Upper lobe of left lung (tissue), 6 donors: ENCODE data around the gene SMAD3. TPM values are rescaled to one million over a fixed set of nuclear protein-coding genes. Genes with fewer than 3 reads are reported as not detected.

Source experiments
- ATAC-seq, 2 donors: fragments of 200-7000 bp; cut with Tn5 transposase; one replicate each; pipeline ENCODE4 v1.9.1; 2022; ENCODE audit warnings: mild to moderate bottlenecking in 2 of 2, moderate library complexity in 2 of 2; ENCODE audit not compliant: low FRiP score in 2 of 2
- DNase-seq, 2 donors: peaks; one replicate each; pipeline ENCODE4 v3.0.0-alpha.2; 2019 to 2020
- H3K27ac ChIP-seq, 4 donors: fragments of 200-600 bp; sonication (generic); one replicate each; pipeline ENCODE4 v1.5.1; 2016 to 2019
- H3K27me3 ChIP-seq, 4 donors: fragments of 200-600 bp; sonication (generic); one replicate each; pipeline ENCODE4 v1.5.1; 2017 to 2019
- H3K36me3 ChIP-seq, 4 donors: fragments of 200-600 bp; sonication (generic); one replicate each; pipeline ENCODE4 v1.5.1; 2016 to 2019
- H3K4me1 ChIP-seq, 4 donors: fragments of 200-600 bp; sonication (generic); one replicate each; pipeline ENCODE4 v1.5.1; 2018 to 2019
- H3K4me3 ChIP-seq, 4 donors: fragments of 200-600 bp; sonication (generic); one replicate each; pipeline ENCODE4 v1.5.1; 2017 to 2019; ENCODE audit warnings: mild to moderate bottlenecking in 2 of 4, moderate library complexity in 1 of 4
- H3K9me3 ChIP-seq, 4 donors: fragments of 200-600 bp; sonication (generic); one replicate each; pipeline ENCODE4 v1.5.1; 2018 to 2019
- CTCF ChIP-seq, 6 experiments: fragments of 450-650 bp in 4 of 6; fragments of 200-600 bp in 2 of 6; sonication (generic) in 2 of 6; IDR thresholded peaks; one replicate each; pipeline ENCODE4 v1.5.1; 2016 to 2019; ENCODE audit warnings: antibody characterized with exemption in 6 of 6
- EP300 ChIP-seq, 4 donors: sonication (generic); formaldehyde crosslinking; IDR thresholded peaks; one replicate each; pipeline ENCODE4 v1.5.1; 2017; ENCODE audit warnings: antibody characterized with exemption in 4 of 4, control low read depth in 2 of 4
- POLR2A ChIP-seq, 4 donors: fragments of 450-650 bp; IDR thresholded peaks; one replicate each; pipeline ENCODE4 v1.5.1; 2016 to 2017; ENCODE audit warnings: antibody characterized with exemption in 4 of 4, mild to moderate bottlenecking in 2 of 4
- POLR2AphosphoS5 ChIP-seq, 2 donors: sonication (generic); formaldehyde crosslinking; IDR thresholded peaks; one replicate each; pipeline ENCODE4 v1.5.1; 2017; ENCODE audit warnings: antibody characterized with exemption in 2 of 2
- WGBS, 2 donors: methylation state at CpG; one replicate each; pipeline ENCODE4 v1.1.5; 2017 to 2018; 5-methylcytosine and 5-hydroxymethylcytosine counted together
- total RNA-seq, 6 donors: library from RNA; depleted of rRNA in 4 of 6; stranded (reverse); fragments of >200 nt in 4 of 6; gene quantifications; one replicate each; pipeline versions ENCODE4 v1.1.0 to v1.2.1, GENCODE V29; 2016 to 2021
- donor health status: DM: no; HTN: no; CAD: no; lungs with moderate emphysema.
- donor health status: DM: no; HTN: yes; CAD: no; lungs with severe emphysema.

Gene SMAD3
- total RNA-seq, 6 donors from 2014 or later: 31.7 to 44.5 (median 36.3) TPM

GRCh38 chr15:67124111-67124510 is 58.7 kb downstream of the SMAD3 start:
- H3K9me3 ChIP-seq: no peaks in the 10 kb centered on the region
- ATAC-seq: no peak
- no peaks in the 10 kb centered on the region for H3K27me3 ChIP-seq
- peak overlapping the region; percentile 10 to 78 (median 70) for H3K27ac ChIP-seq
- DNase-seq: no peak
- peaks cover 44 to 68% (median 60%) of the 10 kb centered on the region in 4 donors for H3K4me1 ChIP-seq
- no peak overlapping the region for H3K4me3 ChIP-seq
- 69 to 96% methylated on average over 3 of the region's 3 CpGs for WGBS, 2 donors
- H3K36me3 ChIP-seq: no peaks in the 10 kb centered on the region
- TF ChIP-seq POLR2A (IDR thresholded peaks at IDR 0.05) (no peak), EP300 (IDR thresholded peaks at IDR 0.05) (no peak), POLR2AphosphoS5 (IDR thresholded peaks at IDR 0.05) (no peak), CTCF (IDR thresholded peaks at IDR 0.05) (no peak)

- WGBS, 2 donors: 77 to 82% methylated on average over 13 of the region's 13 CpGs
- Histone ChIP-seq H3K36me3 (no peaks in the 10 kb centered on the region), H3K27ac (peak overlapping the region; percentile 64 to 78 (median 72)), H3K4me1 (peaks cover 35 to 59% (median 52%) of the 10 kb centered on the region in 4 donors), H3K4me3 (no peak overlapping the region), H3K9me3 (no peaks in the 10 kb centered on the region), H3K27me3 (no peaks in the 10 kb centered on the region)
- peak in 1 of 2 donors; percentile 1 for ATAC-seq
- DNase-seq: no peak
- TF ChIP-seq POLR2AphosphoS5 (IDR thresholded peaks at IDR 0.05) (no peak), POLR2A (IDR thresholded peaks at IDR 0.05) (no peak)
These were observed 59.6 kb downstream of the SMAD3 start for GRCh38 chr15:67124911-67125588.

GRCh38 chr15:67125589-67126502 is 60.4 kb downstream of the SMAD3 start:
- peak overlapping the region; percentile 67 to 78 (median 76) for H3K27ac ChIP-seq
- no peak for TF ChIP-seq EP300 (IDR thresholded peaks at IDR 0.05)
- peak; percentile 28 to 42 for TF ChIP-seq POLR2AphosphoS5 (IDR thresholded peaks at IDR 0.05)
- 71 to 80% methylated on average over 18 to 20 of the region's 20 CpGs for WGBS, 2 donors
- DNase-seq (no peak), ATAC-seq (peak; percentile 62 to 86)
- H3K4me1 ChIP-seq: peaks cover 33 to 55% (median 48%) of the 10 kb centered on the region in 4 donors
- no peaks in the 10 kb centered on the region for H3K36me3 ChIP-seq
- H3K9me3 ChIP-seq: no peaks in the 10 kb centered on the region
- H3K4me3 ChIP-seq: no peak overlapping the region
- H3K27me3 ChIP-seq: no peaks in the 10 kb centered on the region

DNA sequence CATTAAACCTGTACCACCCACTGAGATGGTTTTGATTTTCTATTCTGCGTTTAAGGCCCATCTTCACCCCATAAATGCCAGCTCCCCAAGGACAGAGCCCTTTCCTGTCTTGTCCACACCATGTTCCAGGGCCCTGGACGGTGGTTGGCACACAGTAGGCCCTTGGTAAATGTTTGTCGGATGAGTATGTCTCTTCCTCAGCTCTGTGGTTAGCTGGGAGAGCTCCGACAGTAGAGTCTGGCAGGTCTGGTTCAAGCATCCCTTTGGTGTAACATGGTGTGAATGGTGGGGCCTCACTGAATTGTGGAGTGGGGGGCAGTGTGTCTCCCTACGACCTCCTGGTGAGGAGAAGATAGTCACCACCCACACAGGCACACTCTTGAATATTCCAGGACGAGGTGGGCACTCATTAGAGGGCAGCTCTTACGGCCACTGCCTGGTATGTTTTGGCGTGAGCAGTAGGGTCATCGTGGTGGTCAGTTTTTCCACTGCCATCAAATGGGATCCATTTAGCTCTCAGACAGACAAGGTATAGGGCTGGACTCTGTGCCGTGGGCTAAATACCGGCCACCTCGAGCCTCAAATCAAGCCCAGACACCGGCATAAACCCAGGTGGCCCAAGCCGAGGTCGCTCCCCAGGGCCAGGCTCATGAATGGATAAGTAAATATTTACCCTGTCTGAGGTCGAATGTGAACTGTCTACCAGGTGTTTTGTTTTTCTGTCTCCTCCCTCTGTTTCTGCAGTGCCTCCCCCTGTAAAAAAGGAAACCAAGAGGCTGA is 61.3 kb downstream of the SMAD3 start:
- peaks cover 32 to 52% (median 47%) of the 10 kb centered on the region in 4 donors for H3K4me1 ChIP-seq
- no peaks in the 10 kb centered on the region for H3K27me3 ChIP-seq
- ATAC-seq (no peak), DNase-seq (peak in 1 of 2 donors; percentile 15)
- WGBS, 2 donors: 77 to 81% methylated on average over 13 to 16 of the region's 16 CpGs
- no peaks in the 10 kb centered on the region for H3K9me3 ChIP-seq
- H3K36me3 ChIP-seq: no peaks in the 10 kb centered on the region
- peak overlapping the region; percentile 16 to 78 (median 76) for H3K27ac ChIP-seq
- H3K4me3 ChIP-seq: no peak overlapping the region
- TF ChIP-seq POLR2A (IDR thresholded peaks at IDR 0.05): no peak

- DNase-seq: no peak
- ATAC-seq: no peak
- H3K4me3 ChIP-seq: no peak overlapping the region
- peak overlapping the region in 3 of 4 donors; percentile 75 to 78 (median 76) for H3K27ac ChIP-seq
- no peaks in the 10 kb centered on the region for H3K36me3 ChIP-seq
- no peak for TF ChIP-seq CTCF (IDR thresholded peaks at IDR 0.05)
- no peak for TF ChIP-seq POLR2A (IDR thresholded peaks at IDR 0.05)
- TF ChIP-seq POLR2AphosphoS5 (IDR thresholded peaks at IDR 0.05): no peak
- TF ChIP-seq EP300 (IDR thresholded peaks at IDR 0.05): no peak
- WGBS, 2 donors: 83 to 87% methylated on average over 5 of the region's 5 CpGs
- peaks cover 32 to 49% (median 46%) of the 10 kb centered on the region in 4 donors for H3K4me1 ChIP-seq
- no peaks in the 10 kb centered on the region for H3K9me3 ChIP-seq
- H3K27me3 ChIP-seq: no peaks in the 10 kb centered on the region
These were observed 61.9 kb downstream of the SMAD3 start for GRCh38 chr15:67127331-67127664.
